GM12874 (cell line): ENCODE measurements around the gene MAP3K6.

Experiments used
- TF ChIP-seq, protein P1 (sequence below): IDR thresholded peaks from 2 replicates; pipeline ENCODE4 v1.5.1; 2011; ENCODE audit warnings: low read depth, mild to moderate bottlenecking, control low read depth, low read length, moderate library complexity; ENCODE audit not compliant: insufficient read depth

The MAP3K6 gene

DNA sequence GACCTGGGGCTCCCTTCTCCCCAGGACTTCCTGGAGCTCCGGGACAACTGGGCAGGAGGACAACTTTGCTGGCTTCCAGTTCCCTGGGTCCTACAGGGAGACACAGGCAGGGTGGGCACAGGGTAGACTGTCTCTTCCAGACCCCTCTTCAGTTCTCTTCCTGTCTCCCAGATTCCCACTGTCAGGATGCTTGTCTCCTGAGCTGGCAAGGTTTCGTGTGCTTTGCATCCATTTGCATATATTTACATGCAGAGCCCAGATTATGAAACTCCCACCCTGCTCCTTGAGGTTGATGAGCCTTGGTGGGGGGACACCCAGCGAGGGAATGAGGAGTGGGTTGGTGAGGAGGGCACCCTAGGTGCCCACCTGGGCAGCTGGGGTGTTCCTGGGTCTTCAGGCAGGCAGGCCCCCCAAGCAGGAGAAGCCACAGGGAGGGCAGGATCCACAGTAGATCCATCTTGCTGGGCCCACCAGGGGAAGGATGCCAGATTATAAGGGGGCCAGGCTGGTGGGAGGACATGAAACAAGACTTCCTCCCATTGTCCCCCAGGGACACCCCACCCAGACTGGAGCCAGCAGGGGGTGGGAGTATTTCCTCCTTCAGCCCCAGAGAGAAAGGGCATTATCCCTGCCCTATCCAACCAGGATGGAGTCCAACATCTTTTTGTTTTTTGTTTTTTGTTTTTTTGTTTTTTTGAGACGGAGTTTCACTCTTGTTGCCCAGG, 7.8 kb upstream of the MAP3K6 start, which contains the start of gene FCN3:
TSS of gene FCN3 (minus strand) at position 463 of the 725 bp plus-strand sequence. CDS start at position 457, 6 bp downstream.
- TF ChIP-seq, protein P1, sequence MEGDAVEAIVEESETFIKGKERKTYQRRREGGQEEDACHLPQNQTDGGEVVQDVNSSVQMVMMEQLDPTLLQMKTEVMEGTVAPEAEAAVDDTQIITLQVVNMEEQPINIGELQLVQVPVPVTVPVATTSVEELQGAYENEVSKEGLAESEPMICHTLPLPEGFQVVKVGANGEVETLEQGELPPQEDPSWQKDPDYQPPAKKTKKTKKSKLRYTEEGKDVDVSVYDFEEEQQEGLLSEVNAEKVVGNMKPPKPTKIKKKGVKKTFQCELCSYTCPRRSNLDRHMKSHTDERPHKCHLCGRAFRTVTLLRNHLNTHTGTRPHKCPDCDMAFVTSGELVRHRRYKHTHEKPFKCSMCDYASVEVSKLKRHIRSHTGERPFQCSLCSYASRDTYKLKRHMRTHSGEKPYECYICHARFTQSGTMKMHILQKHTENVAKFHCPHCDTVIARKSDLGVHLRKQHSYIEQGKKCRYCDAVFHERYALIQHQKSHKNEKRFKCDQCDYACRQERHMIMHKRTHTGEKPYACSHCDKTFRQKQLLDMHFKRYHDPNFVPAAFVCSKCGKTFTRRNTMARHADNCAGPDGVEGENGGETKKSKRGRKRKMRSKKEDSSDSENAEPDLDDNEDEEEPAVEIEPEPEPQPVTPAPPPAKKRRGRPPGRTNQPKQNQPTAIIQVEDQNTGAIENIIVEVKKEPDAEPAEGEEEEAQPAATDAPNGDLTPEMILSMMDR, result no peak

DNA sequence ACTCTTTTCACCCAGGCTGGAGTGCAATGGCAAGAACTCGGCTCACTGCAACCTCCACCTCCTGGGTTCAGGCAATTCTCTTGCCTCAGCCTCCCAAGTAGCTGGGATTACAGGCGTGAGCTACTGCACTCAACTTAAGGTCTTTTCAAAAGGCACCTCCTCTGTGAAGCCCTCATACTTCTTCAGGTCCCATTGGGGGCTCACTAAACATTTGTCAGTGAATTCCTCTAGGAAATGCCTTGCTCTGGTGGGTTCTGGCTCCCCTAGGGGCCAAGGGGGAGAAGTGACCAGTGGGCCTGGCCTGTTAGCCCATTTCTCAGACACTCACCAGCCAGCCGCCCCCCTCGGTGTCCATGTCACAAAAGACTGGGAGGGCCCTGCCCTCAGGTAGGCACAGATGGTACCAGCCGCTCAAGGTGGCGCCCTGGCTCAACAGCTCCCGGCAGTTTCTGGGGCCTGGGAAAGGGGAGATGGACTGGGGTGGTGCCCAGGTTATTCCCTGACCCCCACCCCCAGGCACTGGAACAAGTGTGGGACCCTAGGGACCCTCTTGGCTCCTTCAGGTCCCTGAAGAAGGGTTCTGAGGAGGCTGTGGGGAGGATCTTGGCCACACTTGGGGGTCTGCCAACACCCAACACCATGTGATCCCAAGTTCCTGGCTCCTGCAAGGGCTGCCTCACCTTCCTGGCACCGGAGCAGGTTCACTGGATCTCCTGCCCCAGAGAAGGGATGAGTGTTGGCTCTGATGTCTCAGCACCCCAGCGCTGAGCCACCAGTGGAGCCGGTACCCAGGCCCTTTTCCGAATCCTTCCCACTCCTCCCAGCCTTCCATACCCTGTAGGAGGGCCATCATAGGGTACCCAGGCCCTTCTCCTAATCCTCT, 6.3 kb upstream of the MAP3K6 start:
- TF ChIP-seq, protein P1, result peak; percentile 41

DNA sequence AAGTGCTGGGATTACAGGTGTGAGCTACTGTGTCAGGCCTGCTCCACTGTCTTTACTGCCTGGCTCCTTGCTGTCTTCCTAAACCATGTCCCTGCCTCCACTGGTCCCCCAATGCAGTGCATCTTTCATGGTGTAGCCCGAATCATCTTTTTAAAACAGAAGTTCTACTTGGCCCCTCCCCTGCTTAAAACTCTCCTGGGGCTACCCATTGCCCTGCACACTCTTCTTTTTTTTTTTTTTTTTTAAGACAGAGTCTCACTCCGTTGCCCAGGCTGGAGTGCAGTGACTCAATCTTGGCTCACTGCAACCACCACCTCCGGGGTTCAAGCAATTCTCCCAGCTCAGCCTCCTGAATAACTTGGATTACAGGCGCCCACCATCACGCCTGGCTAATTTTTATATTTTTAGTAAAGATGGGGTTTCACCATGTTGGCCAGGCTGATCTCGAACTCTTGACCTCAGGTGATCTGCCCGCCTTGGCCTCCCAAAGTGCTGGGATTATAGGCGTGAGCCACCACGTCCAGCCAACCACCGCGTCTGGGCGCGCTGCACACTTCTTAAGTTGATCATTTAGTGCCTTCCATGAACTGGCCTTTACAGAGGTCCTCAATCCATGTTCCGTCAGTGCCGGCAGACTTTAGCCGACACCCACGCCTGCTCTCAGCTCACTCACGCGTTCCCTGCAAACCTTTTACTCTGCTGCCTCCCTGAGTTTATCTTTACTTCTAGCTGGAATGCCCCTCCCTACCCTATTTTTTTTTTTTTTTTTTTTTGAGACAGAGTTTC, 5.5 kb upstream of the MAP3K6 start:
- TF ChIP-seq, protein P1, result no peak

DNA sequence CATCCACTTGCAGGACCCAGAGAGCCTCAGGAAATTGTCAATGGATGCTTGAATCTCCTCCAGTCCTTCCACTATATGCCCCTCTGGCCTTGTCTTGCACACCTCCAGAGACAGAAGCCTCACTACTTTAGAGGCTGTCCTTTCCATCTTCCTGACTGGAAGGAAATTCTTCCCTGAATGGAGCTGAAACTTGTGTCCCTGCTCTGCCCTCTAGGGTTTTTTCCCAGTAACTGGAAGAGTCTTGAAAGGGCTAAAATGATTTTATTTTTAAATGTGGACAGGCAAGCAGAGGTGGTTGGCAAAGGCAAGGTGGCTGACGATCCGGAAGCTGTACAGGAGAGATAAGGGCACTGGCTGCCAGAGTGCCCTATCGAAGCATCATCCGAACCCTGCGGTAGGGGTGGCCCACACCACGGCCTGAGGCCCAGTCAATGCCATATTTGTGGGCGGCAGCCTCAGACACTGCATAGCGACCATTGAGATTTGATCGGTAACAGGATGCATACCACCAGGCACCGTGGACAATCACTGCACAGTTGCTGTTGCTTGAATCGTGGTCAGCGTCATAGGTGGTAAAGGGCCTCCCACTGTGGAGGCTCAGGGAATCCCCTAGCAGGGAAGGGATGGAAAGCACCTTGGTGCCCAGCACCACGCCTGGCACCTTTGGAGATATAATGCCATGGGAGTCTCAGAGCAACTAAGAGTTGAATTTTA, 2.3 kb upstream of the MAP3K6 start:
- TF ChIP-seq, protein P1, result no peak

DNA sequence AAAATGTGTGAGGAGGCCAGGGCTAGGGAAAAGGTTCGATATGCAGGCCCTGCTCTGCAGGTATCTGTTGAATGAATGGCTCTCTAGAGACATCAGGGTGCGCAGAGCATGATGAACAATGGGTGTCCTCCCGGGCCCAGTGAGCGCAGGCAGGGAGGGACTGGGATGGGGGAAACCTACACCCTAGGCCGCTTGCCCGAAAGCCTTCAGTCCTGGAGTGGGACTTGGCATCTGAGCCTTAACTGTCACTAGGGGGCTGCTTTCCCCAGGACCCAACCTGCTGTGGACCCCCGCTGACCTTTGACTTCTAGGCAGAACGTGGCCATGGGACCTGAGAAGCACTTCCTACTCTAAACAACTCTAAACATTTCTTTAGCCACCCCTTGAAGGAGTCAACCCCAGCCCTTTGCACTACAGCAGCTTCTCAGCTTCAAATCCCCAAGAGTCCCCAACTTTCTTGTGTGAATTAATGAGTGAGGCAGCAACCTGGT, 444 bp upstream of the MAP3K6 start:
- TF ChIP-seq, protein P1, result no peak

DNA sequence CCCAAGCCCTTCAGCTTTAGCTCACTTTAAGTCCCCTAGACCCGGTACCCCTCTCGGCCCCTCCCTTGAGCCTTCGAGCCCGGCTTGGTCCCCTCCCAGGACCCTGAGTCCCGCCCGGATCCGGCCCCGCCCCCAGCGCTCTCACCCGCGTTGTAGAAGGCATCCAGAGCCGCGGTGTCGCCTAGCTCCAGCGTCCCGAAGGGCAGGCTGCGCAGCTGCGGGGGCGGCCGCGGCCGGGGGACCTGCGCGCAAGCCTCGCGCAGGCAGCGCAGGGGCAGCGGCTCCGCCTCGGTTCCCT, 699 bp downstream of the MAP3K6 start:
- TF ChIP-seq, protein P1, result no peak
